GDM1 (cell line): ENCODE results near the gene SERPINI1.
"Not testable (repeated sequence)": the region's sequence is repeated elsewhere in the genome, so short reads cannot be mapped to it uniquely, and the experiment has no call there.

Experiments used
- DNase-seq: peaks from one replicate; lab custom pipeline; 2025; lab: John Stamatoyannopoulos, UW

The SERPINI1 gene

DNA sequence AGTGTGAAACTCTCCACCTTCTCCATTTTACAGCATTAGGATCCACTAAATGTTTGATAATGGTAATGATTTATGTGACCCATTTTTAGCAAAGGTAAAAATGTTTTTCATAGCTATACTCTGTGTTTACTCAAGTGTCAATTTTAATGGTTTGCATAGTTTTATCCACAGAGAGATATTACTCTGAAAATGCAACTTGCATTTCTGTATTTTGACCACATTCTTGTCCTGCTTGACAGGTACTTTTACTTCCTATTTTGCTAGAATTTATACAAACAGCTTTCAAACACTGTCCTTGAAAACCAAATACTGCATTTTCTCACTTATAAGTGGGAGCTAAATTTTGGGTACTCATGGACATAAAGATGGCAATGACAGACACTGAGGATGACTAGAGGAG, 62.9 kb downstream of the SERPINI1 start:
- DNase-seq: no peak

DNA sequence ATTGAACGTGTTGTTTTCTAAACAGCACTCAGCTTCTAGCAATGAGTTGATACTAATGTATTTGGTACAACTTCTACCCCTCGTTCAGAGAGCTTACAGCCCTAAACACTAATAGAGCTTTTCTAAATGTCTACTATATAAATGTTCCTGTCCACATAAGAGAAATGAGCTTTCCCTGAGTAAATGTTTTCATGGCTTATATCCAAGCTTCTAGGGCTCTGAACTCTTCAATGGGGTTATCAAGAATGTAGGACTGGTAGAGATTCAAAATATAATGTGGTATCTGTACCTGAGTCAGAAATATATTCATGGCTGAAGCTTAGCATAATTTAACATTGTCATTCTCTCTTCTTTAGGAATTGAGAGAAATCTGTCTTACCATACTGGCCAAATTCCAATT, 73.4 kb downstream of the SERPINI1 start:
- no peak for DNase-seq

DNA sequence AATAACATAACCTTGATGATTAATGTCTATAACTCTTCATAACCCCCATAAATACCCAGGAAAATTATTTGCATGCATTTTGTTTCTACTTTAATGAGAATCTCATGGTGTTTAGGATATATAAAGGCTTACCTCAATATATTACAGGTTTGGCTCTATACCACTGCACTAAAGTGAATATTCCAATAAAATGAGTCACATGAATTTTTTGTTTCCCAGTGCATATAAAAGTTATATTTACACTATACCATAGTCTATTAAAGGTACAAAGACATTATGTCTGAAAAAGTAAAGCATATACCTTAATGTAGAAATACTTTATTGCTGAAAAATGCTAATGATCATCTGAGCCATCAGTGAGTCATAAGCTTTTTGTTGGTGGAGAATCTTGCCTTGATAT, 74.7 kb downstream of the SERPINI1 start:
- DNase-seq: no peak

DNA sequence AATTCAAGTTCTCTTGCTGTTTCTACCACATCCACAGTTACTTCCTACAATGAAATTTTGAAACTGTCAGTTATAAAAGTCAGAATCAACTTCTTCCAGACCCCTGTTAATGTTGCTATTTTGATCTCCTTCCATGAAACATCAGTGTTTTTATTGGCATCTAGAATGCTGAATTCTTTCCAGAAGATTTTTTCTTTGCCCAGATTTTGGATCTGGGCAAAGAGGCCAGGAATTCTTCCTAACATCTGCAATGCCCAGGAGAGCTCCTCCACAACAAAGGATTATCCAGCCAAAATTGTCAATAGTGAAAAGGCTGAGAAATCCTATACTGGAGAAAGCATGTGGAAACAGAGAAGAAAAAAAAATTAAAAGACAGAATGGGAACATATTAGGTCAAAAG, 75.5 kb downstream of the SERPINI1 start:
- DNase-seq: no peak

DNA sequence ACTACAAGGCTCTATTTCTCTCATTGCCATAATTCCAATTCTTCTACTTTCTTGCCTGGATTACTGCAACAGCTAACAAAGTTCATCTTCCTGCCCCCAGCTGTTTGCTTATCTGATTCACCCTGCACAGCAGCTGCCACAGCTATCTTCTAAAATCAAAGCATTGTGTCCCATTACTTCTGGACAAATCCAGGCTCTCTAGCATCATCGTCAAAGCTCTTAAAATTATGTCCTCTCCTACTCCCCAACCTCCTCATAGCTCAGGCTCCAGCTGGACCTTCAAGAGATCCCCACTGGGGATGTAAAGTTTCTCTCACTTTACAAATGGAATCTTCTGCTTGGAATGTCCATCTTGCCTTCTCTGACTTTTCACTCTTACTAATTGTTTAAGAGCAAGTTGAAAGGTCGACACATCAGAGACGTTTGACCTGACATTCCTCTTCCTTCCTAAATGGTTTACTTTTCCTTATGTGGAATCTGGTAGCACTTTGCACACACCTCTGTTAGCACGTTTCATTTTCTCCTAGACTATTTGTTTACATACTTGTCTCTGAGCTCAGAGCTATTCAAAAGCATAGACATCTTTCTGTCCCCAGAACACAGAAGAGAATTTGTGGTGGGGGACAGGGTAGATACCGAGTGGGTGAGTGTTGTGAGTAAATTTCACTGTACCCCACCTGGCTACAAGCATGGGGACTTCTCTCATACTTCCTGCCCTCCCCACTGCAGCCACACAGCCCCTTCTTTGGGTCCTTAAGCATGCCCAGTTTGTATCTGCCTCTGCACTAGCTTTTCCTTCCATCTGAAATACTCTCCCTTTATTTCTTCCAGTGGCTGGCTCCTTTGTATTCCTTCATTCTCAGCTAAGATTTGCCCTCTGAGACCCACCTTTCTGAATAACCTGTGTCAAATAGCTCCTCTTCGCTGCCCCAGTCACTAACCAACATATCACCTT, 77.9 kb downstream of the SERPINI1 start:
- no peak for DNase-seq

- no peak for DNase-seq
Observed at GRCh38 chr3:167814441-167814951, 79.0 kb downstream of the SERPINI1 start.

- DNase-seq: no peak
Observed at GRCh38 chr3:167816953-167817352, 81.4 kb downstream of the SERPINI1 start.

DNA sequence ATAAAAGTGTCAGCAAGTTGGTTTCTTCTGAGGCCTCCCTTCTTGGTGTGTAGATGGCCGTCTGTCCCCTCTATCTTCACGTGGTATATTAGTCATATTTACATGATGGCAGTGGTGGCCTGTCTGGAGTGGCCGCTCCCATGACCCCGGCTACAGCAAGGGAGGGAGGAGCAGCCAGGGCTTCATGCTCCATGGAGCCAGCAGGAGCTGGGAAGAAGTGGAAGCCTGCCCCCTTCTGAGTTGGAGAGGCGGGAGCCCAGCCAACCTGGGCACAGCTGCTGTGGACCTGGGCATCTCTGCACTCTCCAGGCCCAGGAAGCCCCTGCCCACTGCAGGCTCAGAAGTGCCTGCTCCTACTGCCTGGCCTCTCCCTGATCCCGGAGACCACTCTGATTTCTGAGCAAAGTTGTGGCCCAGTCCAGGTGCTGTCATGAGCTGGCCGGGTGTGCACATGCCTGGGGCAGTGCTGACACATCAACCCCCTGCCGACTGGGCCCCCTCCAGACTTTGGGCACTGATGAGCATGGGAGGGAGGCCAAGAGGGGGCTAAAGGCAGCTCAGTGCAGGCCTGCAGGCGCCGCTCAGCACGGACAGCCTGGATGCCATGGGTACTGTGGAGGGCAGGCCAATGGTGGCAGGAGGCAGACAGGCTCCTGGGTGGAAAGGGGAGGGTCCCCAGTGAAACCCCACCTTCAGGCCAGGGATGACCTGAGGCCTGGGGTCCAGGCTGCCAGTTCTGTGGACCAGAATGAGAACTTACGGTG, 84.8 kb downstream of the SERPINI1 start:
- DNase-seq: no peak

GRCh38 chr3:167821248-167821805, 85.8 kb downstream of the SERPINI1 start:
- DNase-seq: no peak

- no peak for DNase-seq
Observed at GRCh38 chr3:167823738-167824137, 88.2 kb downstream of the SERPINI1 start.

DNA sequence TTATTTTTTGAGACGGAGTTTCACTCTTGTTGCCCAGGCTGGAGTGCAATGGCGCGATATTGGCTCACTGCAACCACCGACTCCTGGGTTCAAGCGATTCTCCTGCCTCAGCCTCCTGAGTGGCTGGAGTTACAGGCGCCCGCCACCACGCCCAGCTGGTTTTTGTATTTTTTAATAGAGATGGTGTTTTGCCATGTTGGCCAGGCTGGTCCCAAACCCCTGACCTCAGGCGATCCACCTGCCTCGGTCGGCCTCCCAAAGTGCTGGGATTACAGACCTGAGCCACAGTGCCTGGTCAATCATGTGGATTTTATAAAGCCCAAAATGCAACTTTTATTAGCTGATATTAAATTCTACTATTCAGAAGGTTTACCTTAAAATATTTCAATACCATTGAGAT, 92.1 kb downstream of the SERPINI1 start:
- not testable (repeated sequence) for DNase-seq

GRCh38 chr3:167829071-167829470, 93.5 kb downstream of the SERPINI1 start:
- DNase-seq: no peak

DNA sequence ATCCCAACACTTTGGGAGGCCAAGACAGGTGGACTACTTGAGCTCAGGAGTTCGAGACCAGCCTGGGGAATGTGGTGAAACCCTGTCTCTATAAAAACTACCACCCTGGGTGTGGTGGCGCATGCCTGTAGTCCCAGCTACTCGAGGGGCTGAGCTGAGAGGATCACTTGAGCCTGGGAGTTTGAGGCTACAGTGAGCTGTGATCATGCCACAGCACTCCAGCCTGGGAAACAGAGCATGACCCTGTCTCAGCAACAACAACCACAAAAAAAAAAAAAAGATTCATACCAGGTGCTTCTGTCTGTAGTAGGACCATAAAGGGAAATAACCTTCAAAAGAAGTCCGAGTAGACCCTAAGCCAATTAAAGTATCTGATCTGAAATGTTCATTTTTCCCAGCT, 94.5 kb downstream of the SERPINI1 start:
- DNase-seq: no peak

DNA sequence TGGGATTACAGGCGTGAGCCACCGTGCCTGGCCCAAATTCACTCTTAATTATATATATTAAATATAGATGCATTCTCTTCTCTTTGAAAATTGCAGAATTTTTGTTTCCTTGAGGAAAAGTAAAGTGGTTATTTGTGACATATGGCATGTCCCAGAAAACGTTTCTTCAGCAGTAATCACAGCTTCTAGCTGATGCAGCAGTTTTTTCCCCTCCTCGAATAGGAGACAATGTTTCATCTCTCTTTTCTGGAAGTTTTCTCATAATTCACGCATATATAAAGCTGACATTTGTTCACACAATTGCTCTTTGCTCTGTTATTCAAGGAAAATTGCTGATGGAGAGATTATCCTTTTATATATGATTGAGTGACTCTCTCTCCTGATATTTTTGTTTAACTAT, 99.8 kb downstream of the SERPINI1 start:
- DNase-seq: no peak

GRCh38 chr3:167835953-167836352, 100.4 kb downstream of the SERPINI1 start:
- no peak for DNase-seq

DNA sequence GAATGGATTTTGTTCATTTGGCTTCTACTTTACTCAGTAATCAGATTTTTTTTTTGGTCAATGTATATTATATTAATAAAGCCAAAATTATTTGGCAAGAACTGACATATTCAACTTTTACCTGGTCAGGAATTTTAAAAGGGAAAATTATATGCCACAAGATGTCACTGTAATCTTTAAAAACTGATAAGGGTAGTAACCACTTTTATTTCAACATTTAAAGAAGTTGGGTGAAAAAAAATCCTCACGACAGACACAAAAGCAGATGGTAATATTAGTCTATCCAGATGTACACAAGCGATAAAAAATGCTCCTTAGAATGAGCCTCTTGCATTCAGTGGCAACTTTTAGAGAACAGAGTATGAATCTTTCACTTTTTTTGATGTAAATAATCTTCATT, 101.9 kb downstream of the SERPINI1 start:
- DNase-seq: no peak

DNA sequence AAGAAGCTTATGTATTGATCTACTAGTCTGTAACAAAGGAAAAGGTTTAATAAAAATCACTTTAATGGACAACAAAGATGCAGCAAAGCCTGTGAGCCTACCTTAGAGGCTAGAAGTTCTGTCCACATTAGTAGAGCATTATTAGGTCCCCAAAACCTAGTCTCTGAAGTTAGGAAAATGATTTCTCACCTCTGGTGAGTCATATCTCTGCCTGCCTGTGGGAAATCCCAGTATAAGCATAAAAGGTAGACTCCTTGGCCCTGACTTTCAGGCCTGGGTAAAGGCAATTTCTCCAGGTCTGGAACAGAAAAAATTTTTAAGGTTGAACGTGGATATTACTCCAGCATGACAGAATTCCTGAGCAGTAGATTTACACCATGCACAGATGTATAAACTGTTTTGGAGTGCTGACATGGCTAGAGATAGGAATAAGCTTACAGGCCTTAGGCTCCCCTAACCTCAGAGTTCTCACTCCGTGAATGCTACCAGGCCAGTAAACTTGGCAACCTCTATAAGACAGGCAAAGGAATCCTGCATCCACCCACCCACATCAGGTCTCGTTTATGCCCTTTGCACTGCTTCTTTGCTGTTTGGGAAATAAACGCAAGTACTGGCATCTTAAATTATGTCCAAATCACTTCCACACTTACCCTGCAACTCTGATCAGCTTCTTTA, 104.1 kb downstream of the SERPINI1 start:
- DNase-seq: no peak

GRCh38 chr3:167840247-167840646, 104.7 kb downstream of the SERPINI1 start:
- DNase-seq: no peak

- no peak for DNase-seq
Observed at GRCh38 chr3:167843481-167843880, 108.0 kb downstream of the SERPINI1 start.

DNA sequence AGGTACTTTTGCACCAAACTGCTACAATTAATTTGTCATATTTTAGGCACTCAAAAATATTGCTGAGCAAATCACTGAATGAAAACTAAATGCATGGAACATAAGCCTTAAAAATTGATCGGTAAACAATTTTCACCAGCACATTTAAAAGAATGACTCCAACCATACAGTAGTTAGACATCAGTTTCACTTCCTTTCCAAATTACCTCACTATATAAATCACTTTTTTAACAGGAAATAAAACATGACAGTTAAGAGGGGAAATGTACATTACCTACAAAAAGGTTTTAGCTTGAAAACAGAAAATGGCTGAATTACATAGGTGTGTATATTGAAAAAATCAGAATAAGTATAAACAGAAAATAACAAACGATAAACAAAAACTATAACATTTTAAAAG, 108.4 kb downstream of the SERPINI1 start:
- DNase-seq: no peak

DNA sequence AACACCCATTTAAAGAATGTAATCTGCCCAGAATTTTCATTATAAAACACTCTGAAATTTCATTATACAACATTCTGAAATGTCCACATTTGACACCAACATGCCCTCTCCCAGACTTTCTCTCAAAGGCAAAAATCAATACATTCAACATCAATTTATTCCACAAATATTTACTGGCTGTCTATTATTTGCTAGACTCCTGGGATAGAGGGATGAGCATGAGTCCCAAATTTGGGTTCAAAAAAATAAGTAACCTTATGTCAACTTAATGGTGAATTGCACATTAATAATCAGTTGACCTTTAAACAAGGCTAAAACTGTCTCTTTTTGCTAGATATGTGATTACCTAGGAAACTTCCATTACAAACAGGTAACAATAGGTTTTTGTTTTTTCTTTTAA, 109.0 kb downstream of the SERPINI1 start:
- DNase-seq: no peak

- no peak for DNase-seq
Observed at GRCh38 chr3:167851171-167851570, 115.7 kb downstream of the SERPINI1 start.
